Endothelial cell of umbilical vein (primary cell): ENCODE results near the gene PPARD. TPM values are rescaled to one million over a fixed set of nuclear protein-coding genes. Genes with fewer than 3 reads are reported as not detected.

Source experiments
- BruUV-seq: library from RNA; stranded (reverse); fragments of 400-500 nt; replicated peaks from 2 replicates; lab custom pipeline; 2021; lab: Mats Ljungman, UMichigan
- CTCF ChIA-PET: fragments of 300-600, 350-600 bp; sonication (Branson Sonifier 250); formaldehyde crosslinking; loops from one replicate; lab custom pipeline; 2021; ENCODE audit warnings: antibody characterized with exemption, inconsistent platforms; lab: Charles Lee
- POLR2A ChIA-PET: fragments of 300-600, 350-600 bp; sonication (Branson Sonifier 250); formaldehyde crosslinking; loops from one replicate; lab custom pipeline; 2021; ENCODE audit warnings: antibody characterized with exemption, inconsistent platforms; lab: Charles Lee
- DNase-seq: peaks from one replicate; pipeline ENCODE4 v3.0.0-alpha.2; 2011; ENCODE audit warnings: low read depth, low spot score
- FAIRE-seq: peaks from 2 replicates; lab custom pipeline; 2011; peaks lifted over from hg19 to GRCh38; lab: Jason Lieb, UNC
- H2AFZ ChIP-seq: 2 replicates; pipeline ENCODE4 v1.6.0; 2012; ENCODE audit warnings: low read depth, low read length, control low read depth, inconsistent platforms
- H3K27ac ChIP-seq: 2 replicates; pipeline ENCODE4 v1.5.1; 2011; ENCODE audit warnings: low read depth, mild to moderate bottlenecking, control low read depth, low read length, moderate library complexity; ENCODE audit not compliant: insufficient read depth
- H3K27me3 ChIP-seq, 2 experiments: 2 replicates each; pipeline versions ENCODE4 v1.6.0 to v1.6.1; 2011; ENCODE audit warnings: low read length in 2 of 2, mixed read lengths in 1 of 2; ENCODE audit not compliant: control insufficient read depth in 2 of 2, insufficient read depth in 2 of 2
- H3K36me3 ChIP-seq, 2 experiments: 2 replicates in 1 of 2; 3 replicates in 1 of 2; pipeline ENCODE4 v1.5.1; 2011; ENCODE audit warnings: low read length in 2 of 2, mild to moderate bottlenecking in 1 of 2, moderate library complexity in 1 of 2; ENCODE audit not compliant: control insufficient read depth in 2 of 2, insufficient read depth in 2 of 2; ENCODE audit errors: extremely low read depth in 1 of 2
- H3K4me1 ChIP-seq: 3 replicates; pipeline ENCODE4 v1.5.1; 2011; ENCODE audit warnings: mild to moderate bottlenecking, low read length; ENCODE audit not compliant: control insufficient read depth, insufficient read depth; ENCODE audit errors: extremely low read depth
- H3K4me2 ChIP-seq: 2 replicates; pipeline ENCODE4 v1.6.1; 2011; ENCODE audit warnings: low read length, control low read depth, mixed read lengths; ENCODE audit not compliant: insufficient read depth
- H3K4me3 ChIP-seq, 3 experiments: fragments of 200-600 bp in 1 of 3; sonication (generic), shearing (Covaris generic) in 1 of 3; replicated peaks in 1 of 3; 2 replicates each; pipeline ENCODE4 v1.5.1; 2011 to 2016; ENCODE audit warnings: control low read depth in 3 of 3, low read length in 3 of 3, mild to moderate bottlenecking in 2 of 3, inconsistent platforms in 1 of 3, low read depth in 1 of 3, moderate library complexity in 1 of 3; ENCODE audit not compliant: insufficient read depth in 1 of 3
- H3K79me2 ChIP-seq: 2 replicates; pipeline ENCODE4 v1.6.0; 2012; ENCODE audit warnings: low read length, inconsistent platforms; ENCODE audit not compliant: control insufficient read depth, insufficient read depth
- H3K9ac ChIP-seq: replicated peaks from 2 replicates; pipeline ENCODE3; 2011; ENCODE audit warnings: low read length, control low read depth; ENCODE audit not compliant: insufficient read depth; ENCODE audit errors: extremely low read depth
- H3K9me1 ChIP-seq: replicated peaks from 3 replicates; pipeline ENCODE4 v1.6.0; 2011; ENCODE audit warnings: mild to moderate bottlenecking, low read length; ENCODE audit not compliant: control insufficient read depth, insufficient read depth; ENCODE audit errors: extremely low read depth
- H3K9me3 ChIP-seq: replicated peaks from 2 replicates; pipeline ENCODE4 v1.5.1; 2012; ENCODE audit warnings: low read length, inconsistent platforms; ENCODE audit not compliant: control insufficient read depth, insufficient read depth
- H4K20me1 ChIP-seq: replicated peaks from 2 replicates; pipeline ENCODE3; 2011; ENCODE audit warnings: mild to moderate bottlenecking, low read length; ENCODE audit not compliant: control insufficient read depth, insufficient read depth; ENCODE audit errors: extremely low read depth
- CTCF ChIP-seq, 2 donors: IDR thresholded peaks; 1 replicate in 1 of 2; 2 replicates in 1 of 2; pipeline ENCODE4 v1.5.1; 2011; ENCODE audit warnings: low read length in 2 of 2, mild to moderate bottlenecking in 2 of 2, moderate library complexity in 2 of 2, control low read depth in 1 of 2, inconsistent platforms in 1 of 2, low read depth in 1 of 2; ENCODE audit not compliant: insufficient read depth in 1 of 2; ENCODE audit errors: extremely low read depth in 1 of 2
- EZH2 ChIP-seq: IDR thresholded peaks from 2 replicates; pipeline ENCODE4 v1.6.1; 2012; ENCODE audit warnings: borderline replicate concordance, low read depth, mild to moderate bottlenecking, moderate library complexity, low read length, inconsistent platforms; ENCODE audit not compliant: severe bottlenecking
- JUN ChIP-seq: IDR thresholded peaks from 2 replicates; pipeline ENCODE4 v1.6.1; 2011; ENCODE audit warnings: borderline replicate concordance, low read depth; ENCODE audit not compliant: insufficient read length, insufficient read depth
- MAX ChIP-seq: IDR thresholded peaks from 2 replicates; pipeline ENCODE4 v1.6.1; 2011; ENCODE audit not compliant: insufficient read depth, insufficient read length
- MYC ChIP-seq: IDR thresholded peaks from one replicate; pipeline ENCODE4 v1.6.1; 2011; ENCODE audit warnings: mild to moderate bottlenecking, low read depth, low read length
- POLR2A ChIP-seq: IDR thresholded peaks from 2 replicates; pipeline ENCODE4 v1.6.1; 2012; ENCODE audit warnings: low read depth, mild to moderate bottlenecking, control low read depth, low read length
- POLR2AphosphoS5 ChIP-seq: IDR thresholded peaks from 2 replicates; pipeline ENCODE4 v1.6.1; 2012; ENCODE audit warnings: low read depth, mild to moderate bottlenecking, control low read depth, low read length, moderate library complexity; ENCODE audit not compliant: insufficient read depth
- dilution Hi-C: fragments of 300-500 bp; cut with MboI; formaldehyde crosslinking; loops from one replicate; pipeline ENCODE4 v1.15.0; 2019; ENCODE audit warnings: low sequenced_read_pairs; ENCODE audit not compliant: extremely low pct_ligation_motif_present
- intact Hi-C: fragments of 100-400 bp; cut with micrococcal nuclease; formaldehyde crosslinking; loops from one replicate; pipeline ENCODE4 v1.10.0; 2022
- polyA plus RNA-seq, 4 experiments: library from polyadenylated mRNA; depleted of rRNA in 3 of 4; stranded (reverse) in 3 of 4; unstranded in 1 of 4; fragments of >200 nt; gene quantifications; 2 replicates each; pipeline versions ENCODE4 v1.2.1 to v1.2.3, GENCODE V29; 2011 to 2012; ENCODE audit warnings: missing spikeins in 1 of 4
- total RNA-seq: library from RNA; stranded (reverse); gene quantifications from 2 replicates; pipeline ENCODE4 v1.2.3, GENCODE V29; 2021

Gene PPARD
- total and polyA plus RNA-seq, 2 donors (not counting 3 experiments of a cell fraction or from before 2014, with no cell fraction given) = 23.4 to 29.2 TPM

GRCh38 chr6:35445691-35446090 is 103.3 kb downstream of the PPARD start:
- Histone ChIP-seq H3K27ac (no peak overlapping the region), H3K4me2 (no peak overlapping the region), H3K9ac (no peak overlapping the region), H3K9me3 (no peaks in the 10 kb centered on the region), H4K20me1 (no peaks in the 10 kb centered on the region), H3K36me3 (no peaks in the 10 kb centered on the region), H3K27me3 (peaks cover 0 to 1% of the 10 kb centered on the region in 2 experiments), H3K79me2 (no peaks in the 10 kb centered on the region), H3K9me1 (no peaks in the 10 kb centered on the region), H3K4me3 (no peak overlapping the region), H3K4me1 (no peaks in the 10 kb centered on the region), H2AFZ (no peak overlapping the region)
- BruUV-seq = no TSS peak
- DNase-seq (no peak), FAIRE-seq (no peak)
- dilution Hi-C loops (no loop called here), intact Hi-C loops (no loop called here)
- TF ChIP-seq POLR2AphosphoS5 (no peak), CTCF (IDR thresholded peaks at IDR 0.05; ENCODE audit: extremely low read depth in 1 of 2, insufficient read depth in 1 of 2, low read depth in 1 of 2, low read length in 2 of 2) (no peak), JUN (no peak), MYC (no peak), POLR2A (no peak), EZH2 (no peak), MAX (no peak)
- POLR2A ChIA-PET = no interaction called here
- CTCF ChIA-PET = interaction anchor here (1.0 to 9.3 kb wide), 3 partner anchors 23 to 104 kb away, joined by 3 to 228 read pairs (median 8); partner anchors contain the start of gene PPARD
